ENCODE measurements around the gene PPFIBP1.
"Not testable (repeated sequence)": the region's sequence is repeated elsewhere in the genome, so short reads cannot be mapped to it uniquely, and the experiment has no call there.

Gene PPFIBP1

DNA sequence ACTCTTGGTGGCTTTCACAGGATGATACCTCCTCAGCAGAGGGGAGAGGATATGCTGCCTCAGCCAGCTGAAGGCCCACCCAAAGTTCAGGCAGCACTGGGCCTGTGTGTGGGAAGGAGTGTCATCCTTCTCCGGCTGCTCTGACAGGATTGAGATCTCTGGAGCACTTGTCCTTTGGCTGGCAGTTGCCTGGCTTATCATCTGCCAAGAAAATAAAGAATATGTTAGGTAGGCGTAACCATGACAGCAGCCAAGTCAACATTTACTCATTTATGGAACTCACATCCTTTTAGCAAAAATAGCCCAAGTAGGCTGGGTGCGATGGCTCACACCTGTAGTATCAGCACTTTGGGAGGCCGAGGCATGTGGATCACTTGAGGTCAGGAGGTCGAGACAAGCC is 68.5 kb downstream of the PPFIBP1 start:
- peak; percentile 53 for DNase-seq (ENCODE audit: low spot score)

- DNase-seq (ENCODE audit: low spot score): no peak
These were observed 69.3 kb downstream of the PPFIBP1 start for GRCh38 chr12:27593266-27593665.

DNA sequence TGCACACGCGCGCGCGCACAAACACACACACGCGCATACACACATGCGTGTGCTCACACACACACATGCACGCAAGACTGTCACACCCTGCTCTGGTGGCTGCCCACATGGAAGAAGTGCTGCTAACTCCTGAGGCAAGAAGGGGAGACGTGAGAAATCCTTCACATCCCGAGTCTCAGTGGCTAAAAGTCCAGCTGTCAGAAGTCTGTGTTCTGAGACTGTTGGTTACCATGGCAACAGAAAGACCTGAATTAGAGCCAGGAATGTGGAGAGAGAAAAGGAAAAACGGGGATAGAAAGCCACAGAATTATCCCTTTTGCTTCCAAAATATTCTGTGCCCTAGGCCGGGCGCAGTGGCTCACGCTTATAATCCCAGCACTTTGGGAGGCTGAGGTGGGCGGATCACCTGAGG is 71.2 kb downstream of the PPFIBP1 start:
- DNase-seq (ENCODE audit: low spot score): peak; percentile 74

- not testable (repeated sequence) for DNase-seq (ENCODE audit: low spot score)
These were observed 74.9 kb downstream of the PPFIBP1 start for GRCh38 chr12:27598866-27599265.

DNA sequence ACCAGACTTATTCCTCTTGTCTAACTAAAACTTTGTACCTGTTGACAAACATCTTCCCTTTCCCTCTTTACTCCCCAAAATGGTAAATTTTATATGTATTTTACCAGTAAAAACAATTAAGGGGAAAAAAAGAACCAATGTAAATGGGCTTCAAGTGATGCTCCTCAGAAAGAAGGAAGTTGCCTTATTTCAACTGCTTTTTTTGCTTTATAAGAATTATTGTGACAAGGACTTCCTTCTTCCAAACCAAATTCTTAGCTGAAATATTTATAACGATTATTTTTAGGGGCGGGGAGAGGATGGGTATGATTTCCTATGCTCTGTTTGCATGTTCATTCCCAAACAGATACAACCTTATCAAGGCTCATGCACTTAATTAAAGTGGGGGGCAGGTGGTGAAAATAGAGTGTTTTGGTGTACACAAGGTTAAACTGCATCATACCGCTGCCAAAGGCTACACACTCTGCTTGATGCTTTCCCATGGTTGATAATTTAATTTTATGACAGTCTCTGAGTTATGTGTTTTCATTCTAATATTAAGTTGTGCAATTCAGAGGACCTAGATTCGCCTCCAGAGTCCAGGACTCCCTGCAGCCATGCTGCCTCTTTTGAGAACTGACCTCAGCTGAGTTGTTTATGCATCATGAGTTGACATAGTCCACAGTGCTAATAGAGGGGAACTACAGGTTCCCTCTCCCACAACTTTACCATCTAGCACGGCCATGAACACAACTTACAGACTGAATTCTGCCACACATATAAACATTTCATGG is 77.2 kb downstream of the PPFIBP1 start:
- not testable (repeated sequence) for DNase-seq (ENCODE audit: low spot score)

- DNase-seq (ENCODE audit: low spot score): no peak
These were observed 78.5 kb downstream of the PPFIBP1 start for GRCh38 chr12:27602516-27602915.

- peak; percentile 38 for DNase-seq (ENCODE audit: low spot score)
These were observed 80.4 kb downstream of the PPFIBP1 start for GRCh38 chr12:27604431-27604830.

GRCh38 chr12:27606986-27607385 is 83.0 kb downstream of the PPFIBP1 start:
- no peak for DNase-seq (ENCODE audit: low spot score)

DNA sequence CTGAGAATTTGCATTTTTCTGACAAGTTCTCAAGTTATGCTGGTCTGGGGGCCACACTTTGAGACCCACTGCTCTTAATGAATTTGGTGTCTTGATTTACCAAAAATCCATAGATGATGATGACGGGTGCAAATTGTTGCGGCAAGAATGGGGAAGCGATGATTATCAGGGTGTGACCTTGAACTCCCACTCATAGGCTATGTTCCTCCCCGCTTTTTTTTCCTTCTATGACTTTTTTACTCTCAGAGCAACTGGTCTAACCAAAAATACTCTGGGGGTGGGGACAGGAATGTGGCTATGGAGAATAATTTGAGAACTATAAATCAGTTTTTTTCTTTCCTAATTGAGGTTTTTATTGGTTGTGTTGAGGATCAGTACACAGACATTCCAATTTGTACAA is 83.6 kb downstream of the PPFIBP1 start:
- DNase-seq (ENCODE audit: low spot score): no peak

GRCh38 chr12:27608890-27609289 is 84.9 kb downstream of the PPFIBP1 start:
- no peak for DNase-seq (ENCODE audit: low spot score)

GRCh38 chr12:27610374-27610773 is 86.4 kb downstream of the PPFIBP1 start:
- no peak for DNase-seq (ENCODE audit: low spot score)

GRCh38 chr12:27614386-27614785 is 90.4 kb downstream of the PPFIBP1 start:
- DNase-seq (ENCODE audit: low spot score): no peak

- DNase-seq (ENCODE audit: low spot score): no peak
These were observed 90.9 kb downstream of the PPFIBP1 start for GRCh38 chr12:27614866-27615265.

DNA sequence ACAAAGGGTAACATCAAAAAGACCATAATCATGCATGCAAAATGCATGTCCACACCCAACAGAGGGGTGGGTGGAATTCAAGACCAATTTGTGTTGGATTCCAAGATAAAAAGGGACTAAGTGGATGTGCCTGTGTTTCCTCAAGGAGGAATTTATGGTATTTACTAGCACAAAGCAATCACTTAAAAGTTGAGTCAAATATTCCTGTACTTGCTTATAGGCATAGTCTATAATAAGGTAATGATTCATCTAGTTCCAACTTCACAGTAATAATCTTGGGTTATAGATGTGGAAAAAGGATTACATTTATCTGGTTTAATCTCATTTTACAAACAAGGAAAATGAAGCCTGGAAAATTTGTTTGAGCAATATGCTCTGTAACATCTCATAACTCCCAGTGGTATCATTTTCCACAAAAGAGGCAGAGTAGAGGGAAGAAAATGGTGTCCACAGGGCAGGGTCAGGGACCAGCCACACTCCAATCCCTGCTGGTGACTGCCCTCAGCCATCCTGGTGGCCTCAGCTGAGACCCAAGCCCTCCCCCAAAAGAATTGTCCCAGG is 91.4 kb downstream of the PPFIBP1 start:
- DNase-seq (ENCODE audit: low spot score): no peak

DNA sequence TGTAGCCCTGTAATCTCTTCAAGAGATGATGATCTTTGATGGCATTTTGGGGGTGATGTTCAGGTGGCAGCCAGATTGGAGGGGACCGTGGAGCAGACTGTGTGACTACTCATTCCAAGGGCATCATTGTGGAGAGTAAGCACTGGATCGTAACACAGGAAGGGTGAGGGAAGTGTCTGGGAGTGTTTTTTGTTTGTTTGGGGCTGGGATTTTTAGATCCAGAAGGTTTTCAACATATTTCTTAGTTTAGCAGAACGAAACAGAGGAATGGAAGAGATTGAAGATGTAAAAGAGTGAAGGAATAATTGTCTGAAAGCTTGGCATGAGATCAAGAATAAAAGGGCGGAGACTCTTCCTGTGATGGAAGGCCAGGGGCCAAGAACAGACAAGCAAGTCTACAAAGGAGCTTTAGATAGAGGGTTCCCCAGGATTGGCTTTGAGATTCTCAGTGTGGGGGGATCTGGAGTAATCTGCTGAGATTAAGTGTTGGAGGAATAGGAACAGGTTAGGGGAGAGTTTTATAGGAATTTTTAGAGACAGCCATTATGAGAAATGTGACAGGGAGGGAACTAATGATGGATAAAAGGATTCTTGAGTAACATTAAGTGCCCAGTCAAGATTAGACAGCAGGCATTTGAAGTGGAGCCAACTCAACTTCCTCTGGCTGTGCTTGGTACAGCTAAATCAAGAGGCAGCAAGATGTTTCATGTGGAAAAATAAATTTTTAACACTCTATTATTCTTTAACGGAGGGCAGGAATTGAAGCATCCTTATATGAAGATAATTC is 92.5 kb downstream of the PPFIBP1 start:
- DNase-seq (ENCODE audit: low spot score): no peak

DNA sequence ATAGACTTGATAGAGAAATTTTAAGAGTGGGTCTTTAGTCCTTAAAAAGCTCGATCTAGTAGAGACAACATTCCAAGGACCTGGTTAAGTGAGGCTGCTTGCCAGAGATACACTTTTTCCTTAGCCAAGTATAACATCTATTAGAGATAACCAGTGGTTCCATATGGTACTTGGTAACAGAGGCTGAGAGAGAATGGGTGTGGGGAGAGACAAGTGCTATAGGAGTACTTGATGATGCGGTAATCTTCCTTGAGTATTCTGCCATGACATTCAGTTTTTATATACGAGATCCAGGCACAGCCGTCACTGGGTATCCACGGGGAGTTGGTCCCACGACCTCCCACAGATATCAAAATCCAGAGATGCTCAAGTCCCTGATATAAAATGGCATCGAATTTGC is 94.8 kb downstream of the PPFIBP1 start:
- no peak for DNase-seq (ENCODE audit: low spot score)

DNA sequence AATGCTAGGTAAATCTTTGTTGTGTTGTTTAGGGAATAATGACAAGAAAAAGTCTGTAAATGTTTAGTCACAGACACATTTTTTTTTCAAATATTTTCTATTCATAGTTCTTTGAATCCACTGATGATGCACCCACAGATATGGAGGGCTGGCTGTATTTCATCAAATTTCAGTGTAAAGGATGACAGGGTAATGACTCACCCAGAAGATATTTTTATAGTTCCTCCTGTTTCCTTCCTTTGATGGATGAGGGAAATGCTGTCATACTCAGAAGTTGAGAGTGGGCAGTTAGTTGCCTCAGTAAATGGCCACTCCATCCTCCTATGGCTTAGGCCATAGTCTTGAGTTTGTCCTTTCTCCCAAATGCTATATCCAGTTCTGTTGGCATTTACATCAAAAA is 95.3 kb downstream of the PPFIBP1 start:
- DNase-seq (ENCODE audit: low spot score): peak; percentile 31

- no peak for DNase-seq (ENCODE audit: low spot score)
These were observed 96.1 kb downstream of the PPFIBP1 start for GRCh38 chr12:27620121-27620520.

GRCh38 chr12:27622436-27623195 is 98.6 kb downstream of the PPFIBP1 start:
- no peak for DNase-seq (ENCODE audit: low spot score)

DNA sequence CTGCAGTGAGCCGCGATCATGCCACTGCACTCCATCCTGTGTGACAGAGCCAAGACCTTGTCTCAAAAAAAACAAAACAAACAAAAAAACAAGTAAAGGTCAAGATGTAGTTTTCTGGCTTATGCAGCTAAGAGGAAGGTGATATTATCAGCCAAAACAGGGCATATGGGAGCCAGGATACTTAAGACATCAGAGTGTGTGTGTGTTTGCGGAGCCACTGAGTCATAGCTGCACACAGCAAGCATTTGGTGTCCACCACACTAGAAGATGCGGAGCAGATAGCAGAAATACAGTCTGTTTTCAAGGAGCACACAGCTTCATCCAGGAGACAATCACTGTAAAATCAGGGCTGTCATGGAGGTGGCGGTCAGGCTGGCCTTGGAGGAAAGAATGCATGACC is 99.6 kb downstream of the PPFIBP1 start:
- no peak for DNase-seq (ENCODE audit: low spot score)

DNA sequence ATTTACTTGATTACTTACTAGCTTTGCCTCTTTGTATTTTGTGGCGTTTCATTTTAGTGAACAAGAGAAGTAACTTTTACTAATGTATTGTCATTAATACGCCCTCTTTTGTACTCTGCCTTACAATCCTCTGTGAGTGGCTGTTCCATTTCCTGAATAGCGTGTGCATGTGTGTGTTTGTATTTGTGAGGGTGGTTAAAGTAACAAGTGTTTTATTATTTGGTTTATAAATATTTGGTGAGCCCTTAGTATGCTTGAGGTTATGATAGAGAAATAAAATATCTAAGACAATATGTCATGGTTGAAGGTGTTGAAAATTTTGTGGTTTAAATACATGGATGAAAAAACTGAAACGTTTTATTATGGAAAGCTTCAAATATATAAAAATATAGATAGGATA is 100.6 kb downstream of the PPFIBP1 start:
- DNase-seq (ENCODE audit: low spot score): no peak

DNA sequence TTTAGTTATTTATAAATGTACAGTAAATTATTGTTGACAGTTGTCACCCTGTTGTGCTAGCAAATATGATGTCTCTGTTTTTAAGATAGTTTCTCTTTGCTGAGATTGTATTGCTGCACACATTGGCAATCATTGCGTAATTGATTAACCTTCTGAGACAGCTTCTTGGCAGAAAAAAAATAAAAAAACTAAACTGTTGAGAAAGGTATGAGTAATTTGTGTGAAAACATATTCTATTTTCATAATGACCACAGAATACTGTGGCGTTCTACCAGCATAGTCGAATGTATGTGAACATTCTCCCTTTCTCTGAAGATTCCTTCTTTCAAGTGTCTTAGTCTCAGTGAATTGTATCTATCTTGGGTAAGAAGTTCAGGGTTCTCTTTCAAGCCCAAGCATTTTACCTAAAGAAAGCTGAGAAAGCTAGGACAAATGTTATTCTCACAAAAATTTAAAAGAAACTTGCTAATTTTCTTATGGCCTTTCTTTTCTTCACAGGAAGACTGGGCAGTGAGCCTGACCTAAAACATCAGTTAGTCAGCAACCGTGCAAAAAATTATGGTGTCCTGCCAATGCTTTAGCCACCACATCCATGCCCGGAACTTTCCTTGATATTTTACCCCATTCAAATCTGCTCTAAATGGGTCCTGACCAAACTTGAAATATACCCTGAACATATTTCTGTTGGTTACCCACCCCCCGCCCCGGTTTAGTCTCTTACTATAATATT is 103.3 kb downstream of the PPFIBP1 start:
- no peak for DNase-seq (ENCODE audit: low spot score)
